Adrenal gland (tissue), 12 donors: ENCODE data around the gene CACNA1C. TPM values are rescaled to one million over a fixed set of nuclear protein-coding genes. Genes with fewer than 3 reads are reported as not detected.

Source experiments
- DNase-seq, 7 donors: peaks; one replicate each; pipeline ENCODE4 v3.0.0-alpha.2; 2019 to 2020
- H3K27ac ChIP-seq, 5 donors: fragments of 200-600 bp; sonication (generic) in 4 of 5; 1 replicate in 3 of 5; 2 replicates in 2 of 5; pipeline versions ENCODE4 v1.5.1 to v1.8.0; 2016 to 2020; ENCODE audit warnings: mild to moderate bottlenecking in 1 of 5
- H3K27me3 ChIP-seq: fragments of 200-600 bp; 2 replicates; pipeline ENCODE4 v1.8.0; 2021
- H3K36me3 ChIP-seq, 2 donors: fragments of 200-600 bp; replicated peaks in 1 of 2; 1 replicate in 1 of 2; 2 replicates in 1 of 2; pipeline versions ENCODE4 v1.5.1 to v1.8.0; 2018 to 2022
- H3K4me1 ChIP-seq, 2 donors: fragments of 200-600 bp; replicated peaks in 1 of 2; 1 replicate in 1 of 2; 2 replicates in 1 of 2; pipeline versions ENCODE4 v1.5.1 to v1.8.0; 2018 to 2021
- H3K4me3 ChIP-seq, 4 donors: fragments of 200-600 bp; sonication (generic) in 3 of 4; one replicate each; pipeline ENCODE4 v1.5.1; 2016 to 2018
- H3K9me3 ChIP-seq, 3 donors: fragments of 200-600 bp; sonication (generic) in 1 of 3; replicated peaks in 1 of 3; 1 replicate in 2 of 3; 2 replicates in 1 of 3; pipeline versions ENCODE4 v1.5.1 to v1.8.0; 2016 to 2021
- CTCF ChIP-seq, 6 experiments: fragments of 450-650 bp in 4 of 6; fragments of 200-600 bp in 2 of 6; sonication (generic) in 1 of 6; IDR thresholded peaks; 1 replicate in 5 of 6; 2 replicates in 1 of 6; pipeline versions ENCODE4 v1.5.1 to v1.8.0; 2016 to 2021; ENCODE audit warnings: antibody characterized with exemption in 6 of 6, mild to moderate bottlenecking in 2 of 6, moderate library complexity in 1 of 6
- POLR2A ChIP-seq, 2 donors: fragments of 450-650 bp; IDR thresholded peaks; one replicate each; pipeline ENCODE4 v1.6.1; 2017; ENCODE audit warnings: antibody characterized with exemption in 2 of 2, mild to moderate bottlenecking in 2 of 2, moderate library complexity in 1 of 2
- WGBS, 4 donors: extraction: QIAGEN DNeasy Blood & Tissue Kit in 2 of 4; methylation state at CpG; one replicate each; pipeline versions ENCODE4 v1.1.5 to v1.1.7; 2013 to 2017; 5-methylcytosine and 5-hydroxymethylcytosine counted together
- intact Hi-C, 2 donors: fragments of 100-400 bp; cut with DNase I; formaldehyde crosslinking; loops; one replicate each; pipeline versions ENCODE4 v1.14.1 to v1.15.0; 2022 to 2023
- polyA plus RNA-seq, 3 donors: library from polyadenylated mRNA; stranded (reverse); fragments of 200-250 nt in 2 of 3; fragments of 350-450 nt in 1 of 3; fragmentation: Illumina TruSeq in 1 of 3; extraction: RNeasy Lipid Tissue Mini Kit (QIAGEN cat#74804) in 1 of 3; gene quantifications; one replicate each; pipeline ENCODE4 v1.2.3, GENCODE V29; 2013 to 2014
- total RNA-seq, 9 donors: library from RNA; depleted of rRNA in 4 of 9; stranded (reverse); fragments of >200 nt in 4 of 9; fragments of 120-200 nt in 1 of 9; fragmentation: NEBNext Ultra II Directional in 1 of 9; extraction: Animal tissue kit (Norgen Biotek cat#: 25700) in 1 of 9; gene quantifications; one replicate each; pipeline versions ENCODE4 v1.1.0 to v1.2.4, GENCODE V29; 2013 to 2023
- donor health status: healthy with polysubstance abuse.
- donor health status: Bipolar disorder and iron deficiency.
- donor health status: DM: yes; HTN: yes; CAD: no.
- donor health status: DM: no; HTN: no; CAD: no.
- donor health status: DM: no; HTN: no; CAD: no.
- donor health status: DM: yes; HTN: yes; CAD: no.

CACNA1C gene
- total and polyA plus RNA-seq, 12 donors, result 1.4 to 5.8 (median 3.5) TPM

DNA sequence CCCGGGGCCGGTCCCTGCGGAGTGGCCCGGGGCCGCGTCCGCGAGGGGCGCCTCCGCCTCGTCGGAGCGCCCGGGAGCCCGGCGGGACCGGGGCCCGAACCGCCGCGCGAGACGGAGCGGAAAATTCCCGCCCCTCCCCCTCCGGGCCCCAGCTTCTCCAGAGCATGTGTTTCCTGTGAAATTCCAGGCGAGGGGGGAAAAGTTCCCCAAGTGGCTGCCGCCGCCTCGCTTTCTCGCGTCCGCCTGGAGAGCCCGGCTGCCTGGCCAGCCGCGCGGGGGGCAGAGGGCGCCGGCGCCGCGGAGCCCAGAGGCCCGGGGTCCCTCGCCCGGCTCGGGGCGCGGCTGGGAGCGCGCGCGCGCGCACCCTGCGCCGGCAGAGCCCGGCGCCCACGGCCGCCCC, 904 bp downstream of the CACNA1C start:
- intact Hi-C loops, result loop anchor here (10.0 kb wide), 2 partner anchors 231 to 531 kb away; no protein-coding TSS in a partner anchor
- Histone ChIP-seq H3K9me3 (no peaks in the 10 kb centered on the region), H3K27ac (peak overlapping the region in 2 of 5 donors; percentile 67 to 82), H3K27me3 (no peaks in the 10 kb centered on the region), H3K4me1 (peaks cover 0 to 6% of the 10 kb centered on the region in 2 donors), H3K4me3 (peak overlapping the region in 2 of 4 donors; percentile 34 to 69), H3K36me3 (no peaks in the 10 kb centered on the region)
- no peak for TF ChIP-seq CTCF (IDR thresholded peaks at IDR 0.05)
- no peak for TF ChIP-seq POLR2A (IDR thresholded peaks at IDR 0.05)
- 0 to 2% (median 1%) methylated on average over 26 to 60 of the region's 60 CpGs; no CpG with 5 or more reads in 1 of the 4 donors for WGBS, 4 donors
- peak in 1 of 7 donors; percentile 37 for DNase-seq

DNA sequence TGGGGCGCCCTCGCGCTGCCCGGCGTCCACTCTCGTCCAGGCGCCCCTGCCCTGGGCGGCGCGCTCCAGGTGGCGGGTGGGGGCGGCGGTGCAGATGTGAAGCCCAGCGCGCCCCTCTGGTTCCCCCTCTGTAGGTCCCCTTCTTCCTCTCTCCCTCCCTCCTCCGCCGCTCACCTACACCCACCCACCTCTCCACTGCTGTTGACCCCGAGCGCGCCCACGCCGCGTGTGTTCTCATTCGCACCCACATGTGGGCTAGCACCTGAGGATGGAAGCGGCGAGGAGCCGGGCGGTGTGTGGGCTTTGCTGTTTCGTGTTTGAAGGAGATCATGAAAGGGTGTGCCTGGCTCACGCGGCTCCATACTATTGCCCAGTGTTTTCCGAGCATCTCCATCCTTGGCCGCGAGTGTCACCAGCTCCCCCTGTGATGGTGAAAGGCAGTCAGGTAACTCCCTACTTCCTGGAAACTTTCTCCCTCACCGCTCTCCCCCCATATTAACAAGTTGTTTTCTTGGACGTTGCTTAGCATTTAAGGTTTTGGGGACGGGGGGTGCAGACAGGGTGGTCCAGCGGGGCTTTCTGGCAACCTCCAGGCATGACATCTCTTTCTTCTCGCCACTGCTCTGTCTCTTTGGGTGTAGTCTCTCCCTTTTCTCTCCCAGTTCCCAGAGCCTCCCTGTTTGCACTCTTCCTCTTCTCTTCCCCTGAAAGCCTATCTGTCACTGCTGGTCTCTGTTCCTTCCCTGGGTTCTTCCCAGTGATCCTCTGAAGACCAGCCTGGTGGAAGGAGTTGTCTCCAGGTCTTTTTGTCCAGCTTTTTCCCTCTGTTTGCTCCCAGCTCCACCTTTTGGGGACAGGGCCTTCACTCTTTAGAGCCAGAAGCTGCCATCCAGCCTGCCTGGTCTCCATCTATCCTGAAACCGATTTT, 1.6 kb downstream of the CACNA1C start:
- no peak for TF ChIP-seq POLR2A (IDR thresholded peaks at IDR 0.05)
- TF ChIP-seq CTCF (IDR thresholded peaks at IDR 0.05), result no peak
- DNase-seq, result no peak
- peak overlapping the region in 1 of 4 donors; percentile 69 for H3K4me3 ChIP-seq
- H3K4me1 ChIP-seq, result peaks cover 0 to 6% of the 10 kb centered on the region in 2 donors
- intact Hi-C loops, result loop anchor here (5.0 to 10.0 kb wide), 3 partner anchors 230 to 530 kb away; no protein-coding TSS in a partner anchor
- 12 to 18% (median 14%) methylated on average over 24 to 40 of the region's 40 CpGs for WGBS, 4 donors
- H3K36me3 ChIP-seq, result no peaks in the 10 kb centered on the region
- no peaks in the 10 kb centered on the region for H3K9me3 ChIP-seq
- H3K27ac ChIP-seq, result peak overlapping the region in 2 of 5 donors; percentile 47 to 82
- H3K27me3 ChIP-seq, result no peaks in the 10 kb centered on the region

GRCh38 chr12:2057041-2057794, 4.4 kb downstream of the CACNA1C start:
- H3K27ac ChIP-seq, result no peak overlapping the region
- H3K36me3 ChIP-seq, result no peaks in the 10 kb centered on the region
- intact Hi-C loops, result loop anchor here (5.0 to 10.0 kb wide), 3 partner anchors 228 to 528 kb away; no protein-coding TSS in a partner anchor
- TF ChIP-seq CTCF (IDR thresholded peaks at IDR 0.05) (peak; percentile 41 to 69 (median 63)), POLR2A (IDR thresholded peaks at IDR 0.05) (no peak)
- H3K9me3 ChIP-seq, result no peaks in the 10 kb centered on the region
- H3K4me3 ChIP-seq, result no peak overlapping the region
- H3K4me1 ChIP-seq, result no peaks in the 10 kb centered on the region
- DNase-seq, result peak in 6 of 7 donors; percentile 46 to 82 (median 52)
- 65 to 74% (median 66%) methylated on average over 19 to 21 of the region's 21 CpGs for WGBS, 4 donors
- H3K27me3 ChIP-seq, result no peaks in the 10 kb centered on the region
